Astrocyte (in vitro differentiated cells and primary cell): ENCODE data around the gene MAPK10.

Source experiments
- CTCF ChIP-seq: IDR thresholded peaks from 2 replicates; pipeline ENCODE4 v1.5.1; 2011; ENCODE audit warnings: low read depth, mild to moderate bottlenecking, inconsistent platforms, low read length, moderate library complexity; ENCODE audit not compliant: insufficient read depth
- EZH2 ChIP-seq: IDR thresholded peaks from 2 replicates; pipeline ENCODE4 v1.6.1; 2012; ENCODE audit warnings: mild to moderate bottlenecking, low read length, inconsistent platforms; ENCODE audit not compliant: insufficient read depth

DNA sequence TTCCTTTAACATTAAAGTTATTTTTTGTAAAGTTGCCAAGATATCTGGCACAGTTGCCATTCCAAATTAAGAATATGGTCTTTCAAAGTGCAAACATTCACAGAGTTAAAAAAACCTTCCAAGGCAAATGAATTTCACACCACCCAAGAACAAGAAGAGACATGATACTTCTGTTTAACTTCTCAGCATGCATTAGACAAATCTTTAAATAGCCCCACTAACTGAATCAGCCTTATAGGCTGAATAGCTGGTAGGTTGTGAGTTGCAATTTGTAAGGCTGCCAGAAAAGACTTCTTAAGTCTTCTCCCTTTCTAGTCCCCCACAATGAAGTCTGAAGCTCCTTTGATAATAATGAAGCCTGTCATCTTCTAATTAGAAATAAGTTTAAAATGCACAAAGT is 95.6 kb downstream of the MAPK10 start:
- TF ChIP-seq CTCF, result no peak
- TF ChIP-seq EZH2, result no peak
